K562 (cell line): ENCODE data around the gene UNC13A.

Experiments
- EHMT2 ChIP-seq: fragments of 450-650 bp; IDR thresholded peaks from 2 replicates; pipeline ENCODE4 v1.6.1; 2018; ENCODE audit warnings: antibody characterized with exemption
- MXI1 ChIP-seq: IDR thresholded peaks from 2 replicates; pipeline ENCODE4 v1.6.1; 2011; ENCODE audit warnings: low read depth, mild to moderate bottlenecking, improper control_type of control experiment, low read length
- RFX5 ChIP-seq: IDR thresholded peaks from 2 replicates; pipeline ENCODE4 v1.6.1; 2011; ENCODE audit warnings: low read depth, mild to moderate bottlenecking, improper control_type of control experiment, low read length
- SMAD4 ChIP-seq: fragments of 250-450 bp; sonication (Bioruptor Pico); conservative IDR thresholded peaks from 2 replicates; pipeline ENCODE4 v1.8.0; 2021; ENCODE audit warnings: inconsistent platforms, mild to moderate bottlenecking, moderate library complexity
- TSC22D4 ChIP-seq: fragments of 450-650 bp; IDR thresholded peaks from 2 replicates; pipeline ENCODE4 v1.6.1; 2016; ENCODE audit warnings: missing genetic modification characterization, missing biosample characterization, control low read depth

DNA sequence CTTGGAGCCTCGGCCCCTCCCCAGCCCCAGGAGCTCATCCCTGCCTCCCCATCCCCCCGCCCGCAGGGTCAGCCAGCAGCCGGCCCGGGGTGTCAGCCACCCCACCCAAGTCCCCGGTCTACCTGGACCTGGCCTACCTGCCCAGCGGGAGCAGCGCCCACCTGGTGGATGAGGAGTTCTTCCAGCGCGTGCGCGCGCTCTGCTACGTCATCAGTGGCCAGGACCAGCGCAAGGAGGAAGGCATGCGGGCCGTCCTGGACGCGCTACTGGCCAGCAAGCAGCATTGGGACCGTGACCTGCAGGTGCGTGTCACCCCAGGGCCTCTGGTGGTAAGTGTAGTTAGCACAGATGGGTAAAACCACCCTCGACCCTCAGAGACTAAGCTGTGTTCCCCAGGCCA, 45.0 kb upstream of the UNC13A start:
- TF ChIP-seq RFX5 (no peak), EHMT2 (no peak), MXI1 (no peak), SMAD4 (CRISPR knock-in tag) (no peak), TSC22D4 (no peak)
